NCI-H82 treated with DMSO at 0.1 percent for 48 hours (cell line): Measurements from ENCODE around the gene ATP13A3.

ENCODE experiments used
- DNase-seq: peaks from one replicate; lab custom pipeline; 2025; ENCODE audit not compliant: unreplicated experiment; lab: John Stamatoyannopoulos, UW

The ATP13A3 gene

DNA sequence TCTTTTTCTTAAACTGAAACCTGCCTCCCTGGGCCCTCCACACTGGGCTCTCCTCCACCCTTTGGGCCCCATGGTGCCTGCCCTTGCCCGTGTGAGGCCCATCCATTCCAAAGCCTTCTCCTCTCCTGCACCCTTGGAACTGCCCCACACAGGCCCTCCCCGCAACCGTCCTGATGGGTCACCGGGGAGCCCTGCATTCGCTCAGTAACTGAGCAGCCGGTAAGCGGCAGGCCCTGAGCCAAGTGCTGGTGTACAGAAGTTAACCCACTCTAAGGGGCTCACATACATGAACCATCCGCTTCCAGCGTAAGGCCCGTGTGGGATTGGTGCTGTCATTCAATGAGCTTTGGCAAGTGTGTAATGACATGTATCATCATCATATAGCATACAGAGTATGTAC lies 111.9 kb downstream of the ATP13A3 start:
- no peak for DNase-seq

DNA sequence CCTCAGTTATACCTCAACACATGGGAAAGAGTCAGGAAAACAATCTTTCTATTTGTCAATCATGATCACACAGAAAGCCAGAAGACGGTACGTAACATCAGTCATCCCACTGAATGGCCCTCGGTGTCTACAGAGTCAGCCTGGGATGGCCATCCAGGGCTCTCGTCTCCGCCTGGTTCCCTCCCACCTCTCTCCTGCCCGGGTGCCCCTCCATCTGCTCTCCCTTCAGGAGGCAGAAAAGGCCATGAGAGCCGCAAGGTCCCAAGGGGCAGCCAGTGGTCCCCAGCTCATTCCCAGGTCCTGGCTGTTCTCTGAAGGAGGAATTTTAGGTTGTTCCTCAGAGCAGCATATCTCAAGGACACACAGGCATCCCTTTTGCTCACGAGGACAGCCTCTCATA lies 112.9 kb downstream of the ATP13A3 start:
- DNase-seq = no peak

DNA sequence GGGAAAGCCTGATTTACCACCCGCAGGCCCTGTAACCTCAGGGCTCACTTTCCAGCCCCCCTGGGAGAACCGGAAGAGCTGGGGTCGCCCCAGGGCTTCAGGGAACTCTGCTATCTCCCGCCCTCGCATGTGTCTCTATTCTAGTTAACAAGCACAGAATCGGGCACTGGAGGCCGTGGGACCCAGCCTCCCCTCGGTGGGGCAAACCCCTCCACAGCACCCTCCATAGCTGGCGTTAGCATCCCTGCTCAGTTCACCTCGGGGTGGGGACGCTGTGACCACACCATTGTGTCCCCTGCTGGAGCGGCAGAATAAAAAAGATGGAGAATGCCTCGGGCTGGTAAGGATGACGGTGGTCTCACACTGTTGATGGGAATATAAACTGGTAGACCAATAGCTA lies 113.8 kb downstream of the ATP13A3 start:
- no peak for DNase-seq

DNA sequence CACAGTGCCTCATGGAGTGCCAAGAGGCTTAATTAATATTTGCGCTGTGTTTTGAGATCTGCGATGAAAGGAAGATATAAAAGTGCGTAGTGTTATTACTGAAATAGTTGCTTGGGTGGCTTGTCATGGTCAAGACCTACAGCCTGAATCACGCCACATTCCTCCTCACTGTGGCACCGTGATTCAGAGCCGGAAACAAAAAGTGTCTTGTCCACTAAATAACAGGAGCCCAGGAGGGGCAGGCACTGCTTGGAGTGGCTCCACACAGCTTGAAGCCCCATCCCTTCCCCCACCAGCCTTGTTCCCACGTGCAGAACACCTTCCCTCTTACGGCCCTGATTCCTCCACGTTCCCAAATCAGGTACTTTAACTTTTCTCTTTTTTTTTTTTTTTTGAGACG lies 116.0 kb downstream of the ATP13A3 start:
- no peak for DNase-seq

DNA sequence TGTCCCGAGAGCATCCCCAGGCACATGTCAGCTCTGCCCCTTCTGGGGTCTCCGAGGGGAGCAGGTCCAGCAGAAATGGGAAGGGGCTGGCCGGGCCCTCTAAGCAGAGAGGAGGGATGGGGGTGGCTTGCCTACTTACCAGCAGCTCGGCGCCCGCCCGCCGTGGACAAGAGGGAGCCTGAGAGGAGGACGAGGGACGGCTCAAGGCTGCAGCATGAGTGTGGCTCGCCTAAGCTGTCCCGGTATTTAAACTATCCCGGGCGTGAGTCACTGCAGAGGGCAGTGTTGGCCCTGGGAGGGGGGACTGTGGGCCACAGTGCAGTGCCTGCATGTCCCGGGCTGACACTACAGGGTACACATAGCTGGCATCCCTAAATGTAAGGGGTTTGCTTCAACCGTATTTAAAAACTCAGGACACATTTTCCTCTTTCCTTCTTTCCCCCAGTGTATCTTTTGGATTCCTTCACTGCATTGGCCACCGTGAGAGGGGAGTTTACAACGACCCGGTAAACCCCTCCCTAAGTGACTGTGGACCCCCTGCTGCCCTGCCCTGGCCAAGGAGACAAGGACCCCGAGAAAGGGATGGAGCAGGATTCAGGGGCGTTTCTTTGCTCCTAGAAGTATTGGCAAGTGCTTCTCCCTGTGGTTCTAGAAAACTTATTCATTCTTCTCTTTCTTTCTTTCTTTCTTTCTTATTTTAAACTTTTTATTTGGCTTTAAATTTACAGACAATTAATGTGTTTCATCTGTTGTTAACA lies 117.1 kb downstream of the ATP13A3 start, which contains the start of gene LRRC15:
Gene LRRC15, minus strand, starts transcription at position 222 of the 758 bp plus-strand sequence. CDS start 8,700 bp downstream, outside the sequence.
- DNase-seq = no peak

DNA sequence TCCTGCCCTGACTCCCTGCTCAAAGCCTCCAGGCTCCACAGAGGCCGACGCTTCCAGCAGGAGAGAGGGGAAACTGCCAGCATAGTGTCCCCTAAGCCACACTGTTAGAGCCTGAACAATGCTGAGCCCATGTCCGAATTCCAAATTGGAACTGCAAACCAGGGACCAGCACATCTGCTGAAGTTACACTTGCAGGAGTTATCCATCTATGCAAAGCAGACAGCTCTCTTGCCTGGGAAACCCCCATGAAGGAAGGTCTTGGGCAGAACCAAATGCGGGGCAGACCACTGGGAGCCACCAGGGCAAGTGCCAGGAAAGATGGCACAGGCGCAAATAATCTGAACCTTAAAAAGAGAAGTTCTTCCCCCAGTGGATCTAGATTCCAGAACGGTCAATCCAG lies 117.9 kb downstream of the ATP13A3 start:
- DNase-seq = no peak

DNA sequence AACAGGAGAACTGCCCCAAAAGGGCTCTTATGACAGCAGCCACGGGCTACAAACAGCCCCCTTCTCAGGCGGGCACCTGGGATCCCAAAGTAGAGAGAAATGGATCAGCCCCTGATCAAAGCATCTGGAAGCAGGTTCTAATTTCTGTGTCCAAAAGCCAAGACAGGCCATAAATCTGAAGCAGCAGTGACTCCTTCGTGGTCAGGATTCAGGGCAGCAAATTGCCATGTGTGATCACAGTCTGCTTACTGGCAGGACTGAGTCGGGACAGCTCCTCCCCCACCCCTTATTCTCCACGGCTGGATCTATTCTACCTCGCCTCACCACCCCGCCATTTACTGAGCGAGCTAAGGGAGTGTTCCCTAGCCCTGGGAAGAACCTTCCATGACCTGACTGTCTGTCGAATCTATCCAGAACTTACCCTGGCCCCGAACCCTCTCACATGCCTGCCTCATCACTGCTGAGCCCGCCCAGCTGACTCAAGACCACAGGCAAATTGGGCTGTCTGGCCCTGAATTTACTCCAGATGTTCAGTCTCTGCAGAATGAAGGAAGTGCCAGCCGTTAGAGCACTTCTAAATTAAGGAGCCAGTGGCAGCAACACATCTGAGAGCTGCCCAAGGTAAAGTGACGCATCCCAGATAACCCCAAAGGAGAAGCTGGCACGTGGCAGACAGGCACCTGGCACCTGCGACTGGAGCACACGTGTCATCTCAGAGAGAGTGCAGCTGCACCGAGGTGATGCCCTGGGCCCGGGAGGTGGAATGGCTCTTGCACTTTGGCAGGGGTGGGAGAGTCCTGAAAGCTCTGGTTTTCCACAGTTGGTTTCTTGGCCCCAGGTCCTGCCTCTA lies 118.6 kb downstream of the ATP13A3 start:
- no peak for DNase-seq

DNA sequence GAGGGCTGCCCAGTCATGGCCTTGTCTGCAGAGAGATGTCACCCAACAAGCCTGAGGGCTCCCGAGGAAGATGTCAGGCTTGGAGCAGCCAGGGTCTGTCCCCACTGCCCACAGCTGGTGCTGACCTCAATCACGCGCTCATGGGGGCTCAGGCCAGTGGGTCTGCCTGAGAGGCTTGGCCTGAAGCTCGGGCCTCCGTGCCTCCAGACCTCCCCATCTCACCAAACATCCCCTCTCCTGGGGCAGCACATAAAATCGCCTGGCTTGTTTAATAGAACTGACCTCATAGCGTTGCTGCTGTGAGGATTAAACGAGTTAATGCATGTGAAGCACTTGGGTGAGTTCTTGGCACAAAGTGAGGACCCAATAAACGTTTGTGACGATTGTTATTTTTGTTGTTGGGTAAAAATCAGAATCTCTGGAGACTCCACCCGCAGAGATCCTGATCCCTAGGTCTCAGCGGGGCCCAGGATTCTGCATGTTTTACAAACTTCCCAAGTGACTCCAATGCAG lies 120.8 kb downstream of the ATP13A3 start:
- DNase-seq = no peak

DNA sequence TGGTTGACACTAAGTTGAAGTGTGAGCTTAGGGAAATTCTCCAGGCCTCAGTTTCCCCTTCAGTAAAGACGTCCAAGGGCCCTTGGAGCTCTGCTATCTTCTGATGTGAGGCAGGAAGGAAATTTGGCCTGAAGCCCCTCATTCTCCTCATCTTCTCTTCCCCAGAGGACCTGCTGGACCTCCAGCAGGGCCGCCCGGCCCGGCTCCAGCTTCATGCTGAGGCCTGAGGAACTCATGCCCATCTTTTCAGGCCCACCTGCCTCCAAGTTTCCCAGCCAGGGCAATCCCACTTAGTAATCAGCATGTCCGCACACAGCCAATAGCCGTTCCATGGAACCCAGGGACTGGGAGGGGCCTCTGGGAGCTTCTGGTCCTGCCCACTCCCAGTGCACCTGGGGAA lies 121.3 kb downstream of the ATP13A3 start:
- no peak for DNase-seq

DNA sequence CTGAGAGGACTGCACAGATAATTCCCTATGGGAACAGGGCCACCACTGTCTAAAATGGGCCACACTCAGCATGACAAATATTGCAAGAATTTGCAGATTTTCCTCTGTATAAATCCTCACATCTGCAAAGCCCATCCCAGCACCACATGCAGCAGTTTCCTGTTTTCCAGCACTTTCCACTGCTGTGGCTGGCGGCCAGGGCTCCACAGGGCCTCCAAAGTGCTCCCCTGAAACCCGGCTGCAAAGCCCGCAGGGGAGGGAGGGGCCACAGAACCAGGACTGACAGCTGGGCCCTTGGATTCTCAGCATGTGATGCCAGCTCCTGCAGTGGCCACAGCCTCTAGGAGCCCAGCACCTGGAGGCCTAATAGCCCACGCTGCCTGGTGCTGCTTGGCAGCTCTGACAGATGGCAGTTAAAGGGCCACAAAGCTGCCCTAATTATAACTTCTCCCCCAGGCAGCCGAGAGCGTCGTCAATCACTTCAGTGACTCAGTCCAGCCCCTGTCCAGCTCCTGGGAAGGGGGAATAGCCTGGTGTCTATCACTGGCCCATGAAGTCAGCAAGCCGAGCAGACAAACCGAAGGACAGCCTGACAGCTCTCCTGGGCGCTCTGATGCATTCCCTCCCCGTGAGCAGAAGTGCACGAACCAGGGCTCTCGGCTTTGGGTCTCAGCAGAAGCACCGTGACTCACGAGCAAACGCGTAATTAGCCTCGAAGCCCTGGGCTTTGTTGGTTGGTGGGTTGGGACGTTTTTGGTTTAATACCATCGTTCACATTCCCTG lies 122.0 kb downstream of the ATP13A3 start:
- DNase-seq = no peak

DNA sequence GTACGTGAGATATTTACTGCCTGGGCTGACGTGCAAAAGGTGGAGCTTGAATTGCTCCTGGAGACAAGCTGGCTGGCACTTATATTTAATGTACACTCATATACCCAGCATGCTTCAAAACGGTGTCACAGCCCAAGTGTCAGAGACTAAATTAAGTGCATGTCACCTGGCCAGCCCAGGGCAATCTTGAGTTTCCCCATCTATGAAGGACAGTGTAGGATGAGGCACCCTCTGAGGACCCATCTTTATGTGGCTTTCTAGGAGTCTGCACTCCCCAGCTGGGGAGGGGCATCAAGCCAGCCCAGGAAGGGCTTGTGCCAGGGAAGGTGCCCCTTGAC lies 122.5 kb downstream of the ATP13A3 start:
- DNase-seq = no peak

DNA sequence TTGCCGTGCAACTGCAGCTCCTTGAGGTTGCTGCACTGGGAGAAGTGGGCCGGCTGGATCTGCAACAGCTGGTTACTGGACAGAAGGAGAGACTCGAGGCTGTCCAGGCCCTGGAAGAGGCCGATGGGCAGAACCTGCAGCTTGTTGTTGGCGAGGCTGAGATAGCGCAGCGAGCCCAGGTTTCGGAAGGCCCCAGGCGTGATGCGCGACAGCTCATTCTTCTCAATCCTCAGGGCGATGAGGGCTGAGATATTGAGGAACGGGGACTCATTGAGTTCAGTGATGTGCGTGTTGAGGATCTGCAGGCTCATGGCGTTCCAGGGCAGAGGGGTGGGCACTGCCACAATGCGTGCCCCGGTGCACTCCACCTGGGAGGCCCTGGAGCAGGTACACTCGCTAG lies 126.2 kb downstream of the ATP13A3 start:
- DNase-seq = no peak

DNA sequence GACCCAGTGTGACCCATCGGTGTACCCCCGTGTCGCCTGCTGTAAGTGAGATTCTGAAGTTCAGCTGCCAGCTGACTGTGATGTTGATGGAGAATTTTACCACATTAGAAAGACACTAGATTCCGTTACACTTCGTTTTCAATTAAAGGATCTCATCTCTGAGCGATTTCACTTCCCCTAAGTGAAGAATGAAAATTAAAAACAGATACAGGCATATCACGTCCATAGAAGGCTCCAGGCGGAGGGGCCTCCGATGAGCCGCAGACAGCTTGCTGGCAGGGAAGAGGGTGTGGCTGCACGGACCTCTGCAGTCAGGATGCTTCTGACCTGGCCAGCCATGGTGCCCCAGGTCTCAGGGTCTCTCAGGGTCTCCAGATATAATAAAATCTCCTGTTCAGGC lies 129.1 kb downstream of the ATP13A3 start:
- no peak for DNase-seq

DNA sequence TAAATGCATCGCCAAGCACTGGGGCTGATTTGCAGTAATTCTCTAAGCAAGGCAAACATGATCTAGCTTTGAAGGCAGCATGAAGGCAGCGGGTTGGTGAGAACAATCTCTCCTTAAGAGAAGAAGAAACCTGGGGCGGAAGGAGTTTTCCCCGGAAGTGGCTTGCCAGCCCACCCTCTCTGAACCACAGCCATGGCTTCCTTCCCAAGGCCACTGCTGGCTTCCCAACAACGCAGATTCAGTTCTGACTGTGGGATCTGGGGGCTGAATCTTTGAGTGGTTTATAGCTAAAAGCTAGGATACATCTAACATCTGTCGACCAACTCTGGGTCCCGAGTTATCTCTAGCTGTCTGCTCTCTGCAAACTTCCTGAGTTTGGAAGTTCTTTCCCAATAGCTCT lies 131.4 kb downstream of the ATP13A3 start:
- DNase-seq = no peak

DNA sequence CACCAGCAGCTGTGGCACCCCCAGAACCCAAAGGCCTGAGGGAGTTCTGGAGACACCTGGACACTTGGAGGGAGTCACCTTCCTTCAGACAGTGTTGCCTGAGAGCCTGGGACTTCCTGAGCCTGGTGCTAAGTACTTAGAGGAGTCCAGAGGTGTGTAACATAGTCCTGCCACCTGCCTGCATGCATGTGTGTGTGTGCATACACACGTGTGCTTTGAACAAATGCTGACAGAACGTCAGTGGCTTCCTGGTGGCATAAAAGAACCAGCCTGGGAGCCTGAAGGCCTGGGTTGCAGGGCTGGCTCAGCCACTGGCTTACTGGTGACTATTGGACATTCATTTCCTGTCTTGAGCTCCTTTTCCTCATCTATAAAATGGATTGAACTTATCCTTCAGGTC lies 132.5 kb downstream of the ATP13A3 start:
- no peak for DNase-seq
